ENCODE measurements around the gene TMEM63B.

- TF ChIP-seq POLR2A (IDR thresholded peaks at IDR 0.05; ENCODE audit: low read length) (no peak), GATA1 (IDR thresholded peaks at IDR 0.05; ENCODE audit: low read depth, low read length) (no peak)
These were observed 7.9 kb downstream of the TMEM63B start for GRCh38 chr6:44135173-44135758.
